GM15510 (cell line): ENCODE data around the gene FAM174C.
A peak's percentile ranks its signal among the peaks of the same experiment; 100 is the strongest.

Source experiments
- POLR2A ChIP-seq: IDR thresholded peaks from 3 replicates; pipeline ENCODE4 v1.6.1; 2011; ENCODE audit warnings: borderline replicate concordance; ENCODE audit not compliant: insufficient read length; ENCODE audit errors: extremely low read depth

Gene FAM174C

GRCh38 chr19:1261798-1262622 is 13.3 kb upstream of the FAM174C start:
- TF ChIP-seq POLR2A: no peak

- no peak for TF ChIP-seq POLR2A
Observed at GRCh38 chr19:1262623-1263123, 12.7 kb upstream of the FAM174C start.

- no peak for TF ChIP-seq POLR2A
Observed at GRCh38 chr19:1263188-1263587, 12.1 kb upstream of the FAM174C start.

DNA sequence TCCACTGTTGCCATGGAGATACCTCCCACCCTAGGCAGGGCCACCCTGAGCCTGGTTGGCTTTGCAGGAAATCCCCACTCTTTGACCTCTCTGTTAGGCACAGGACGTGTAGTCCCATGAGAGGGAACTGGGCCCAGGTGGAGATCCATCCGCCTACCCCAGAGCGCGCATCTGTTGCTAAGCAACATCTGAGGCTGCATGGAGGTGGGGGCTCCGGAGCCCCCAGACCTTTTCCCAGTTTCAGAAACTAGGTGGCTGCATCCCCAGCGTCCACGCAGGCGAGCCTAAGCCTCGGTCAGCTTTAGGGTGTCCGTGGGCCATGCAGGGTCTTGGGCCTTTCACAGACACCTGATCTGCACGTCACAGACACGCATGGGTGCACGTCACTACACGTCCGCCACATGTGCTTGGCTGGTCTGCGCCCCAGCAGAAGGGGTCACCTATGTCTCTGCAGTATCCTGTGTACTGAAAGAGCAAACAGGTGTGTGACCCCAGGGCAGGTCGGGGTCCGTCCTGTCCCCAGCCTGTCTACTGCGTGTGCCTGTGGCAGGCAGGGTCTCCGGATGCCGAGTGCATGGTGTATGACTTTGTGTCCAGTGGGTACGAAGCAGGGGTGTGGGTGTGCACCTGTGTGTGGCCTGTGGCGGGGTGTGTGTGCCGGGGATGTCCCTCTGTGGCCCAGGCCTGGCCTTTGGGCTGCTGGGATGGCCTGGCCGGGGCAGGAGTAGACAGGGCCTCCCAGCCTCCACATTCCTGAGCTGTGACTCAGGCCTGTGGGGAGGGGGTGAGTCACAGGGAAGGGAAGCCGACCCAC is 10.3 kb upstream of the FAM174C start:
- TF ChIP-seq POLR2A: no peak

DNA sequence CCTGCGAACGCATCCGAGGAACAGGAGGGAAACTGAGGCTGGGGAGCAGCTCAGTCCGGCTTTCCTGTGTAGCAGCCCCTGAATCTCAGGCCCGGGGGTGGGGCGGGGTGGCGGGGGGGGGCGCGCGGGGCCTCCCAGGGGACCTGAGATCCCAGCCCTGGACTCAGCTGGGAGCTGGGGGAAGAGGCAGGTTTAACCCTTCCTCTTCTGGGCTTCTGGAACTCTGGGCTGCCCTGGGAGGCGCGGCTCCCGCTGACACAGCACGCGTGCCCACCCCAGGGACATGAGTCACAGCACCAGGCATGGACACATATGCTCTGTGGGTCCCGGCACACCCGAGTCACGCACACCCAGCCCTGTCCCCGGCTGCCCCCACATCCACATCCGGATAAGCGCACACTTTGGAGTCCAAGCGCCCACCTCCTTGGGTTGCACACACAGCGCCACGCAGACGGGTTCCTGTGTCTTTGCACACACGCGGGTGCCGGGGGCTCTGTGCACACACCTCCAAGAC is 9.7 kb upstream of the FAM174C start:
- TF ChIP-seq POLR2A: no peak

DNA sequence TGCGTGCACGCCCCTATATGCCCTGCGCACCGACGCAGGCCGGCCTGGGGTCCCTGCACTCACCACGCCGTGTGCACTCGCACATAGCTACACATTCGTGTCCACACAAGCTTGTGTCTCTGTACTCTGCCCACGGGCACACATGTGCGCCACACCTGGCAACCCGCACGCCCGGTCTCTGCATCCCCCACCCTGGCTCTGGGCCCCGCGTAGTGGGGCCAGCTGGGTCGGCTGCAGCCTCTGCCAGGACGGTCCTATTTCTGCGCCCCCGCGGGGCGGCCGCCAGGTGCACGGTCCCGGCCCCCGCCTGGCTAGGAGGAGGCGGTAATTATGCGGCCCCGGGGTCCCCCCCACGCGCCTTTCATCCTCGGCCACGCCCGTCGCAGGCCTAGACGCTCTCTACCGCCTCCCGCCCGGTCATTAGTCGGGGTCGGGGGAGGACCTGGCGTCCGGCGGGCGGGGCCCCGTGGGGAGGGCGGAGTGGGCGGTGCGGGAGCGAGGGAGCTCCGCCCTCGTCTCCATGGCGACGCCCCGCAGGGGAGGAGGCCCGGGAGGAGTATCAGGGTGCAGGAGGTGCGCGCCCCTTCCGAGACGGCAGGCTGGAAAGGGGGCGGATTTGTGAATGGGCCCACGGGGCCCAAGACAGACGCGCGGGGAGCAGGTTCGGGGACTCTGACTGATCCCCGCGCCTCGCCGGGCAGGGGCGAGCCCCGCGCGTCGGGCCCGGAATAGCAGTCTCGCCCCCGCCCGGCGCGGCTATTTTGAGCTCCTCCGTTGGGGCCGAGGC is 9.0 kb upstream of the FAM174C start:
- TF ChIP-seq POLR2A: peak; percentile 11

DNA sequence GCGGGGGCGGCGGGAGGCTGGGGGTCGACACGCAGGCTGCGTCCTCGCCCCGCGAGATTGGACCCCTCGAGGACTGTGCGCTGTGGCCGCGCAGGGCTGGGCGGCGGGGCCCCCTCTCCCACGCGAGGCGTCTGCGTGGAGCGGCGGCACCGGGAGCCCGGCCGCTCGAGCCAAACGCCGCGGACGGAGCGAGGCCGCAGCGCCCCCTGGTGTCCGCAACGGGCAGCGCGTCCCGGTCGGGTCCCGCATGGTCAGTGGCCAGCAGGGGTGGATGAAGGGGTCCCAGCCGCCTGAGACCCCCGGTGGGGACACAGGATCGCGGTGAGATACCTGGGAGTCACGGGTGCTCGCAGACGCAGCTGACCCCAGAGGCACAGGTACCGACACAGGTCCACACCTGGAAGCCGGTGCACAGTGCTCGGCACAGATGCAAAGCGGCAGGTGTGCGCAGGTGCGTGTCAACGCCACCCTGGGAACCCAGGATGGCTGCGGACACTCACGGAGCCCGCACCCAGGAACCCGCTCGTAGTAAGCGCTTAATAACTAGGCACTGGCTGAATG is 8.3 kb upstream of the FAM174C start:
- TF ChIP-seq POLR2A: no peak

DNA sequence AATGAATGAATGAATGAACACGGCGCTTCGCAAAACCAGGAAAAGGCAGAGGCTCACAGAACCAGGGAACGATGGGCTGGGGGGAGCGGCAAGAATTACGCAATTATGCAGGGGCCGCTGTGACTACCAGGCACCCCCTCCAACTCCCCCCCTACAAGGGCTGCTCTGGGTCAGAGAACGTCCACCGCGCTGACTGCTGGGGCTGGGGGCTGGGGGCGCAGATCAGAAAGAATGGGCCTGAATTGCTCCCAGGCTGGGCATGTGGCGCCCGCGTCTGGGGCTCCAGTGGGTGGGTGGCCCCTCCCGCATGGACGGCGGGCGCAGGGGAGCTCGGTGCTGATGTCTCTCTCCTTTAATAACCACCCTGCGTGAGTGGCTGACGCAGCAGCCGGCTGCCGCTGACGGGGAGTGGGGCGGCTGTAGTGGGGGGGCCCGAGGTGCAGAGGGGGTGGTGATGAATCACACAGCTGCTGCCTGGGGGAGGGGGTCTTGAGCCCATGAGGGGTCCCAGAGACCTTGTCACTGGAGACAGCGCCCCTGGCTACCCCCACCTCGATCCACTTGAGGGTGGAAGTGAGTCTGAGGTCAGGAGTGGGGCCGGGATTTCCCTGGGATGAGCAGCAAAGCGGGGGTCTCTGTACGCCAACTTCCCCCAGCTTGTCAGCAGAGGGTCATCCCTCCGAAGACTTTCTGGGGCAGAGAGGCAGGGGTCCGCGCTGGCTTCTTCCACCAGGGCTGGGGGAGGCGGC is 7.7 kb upstream of the FAM174C start:
- TF ChIP-seq POLR2A: no peak

- no peak for TF ChIP-seq POLR2A
Observed at GRCh38 chr19:1268226-1269064, 6.9 kb upstream of the FAM174C start.

DNA sequence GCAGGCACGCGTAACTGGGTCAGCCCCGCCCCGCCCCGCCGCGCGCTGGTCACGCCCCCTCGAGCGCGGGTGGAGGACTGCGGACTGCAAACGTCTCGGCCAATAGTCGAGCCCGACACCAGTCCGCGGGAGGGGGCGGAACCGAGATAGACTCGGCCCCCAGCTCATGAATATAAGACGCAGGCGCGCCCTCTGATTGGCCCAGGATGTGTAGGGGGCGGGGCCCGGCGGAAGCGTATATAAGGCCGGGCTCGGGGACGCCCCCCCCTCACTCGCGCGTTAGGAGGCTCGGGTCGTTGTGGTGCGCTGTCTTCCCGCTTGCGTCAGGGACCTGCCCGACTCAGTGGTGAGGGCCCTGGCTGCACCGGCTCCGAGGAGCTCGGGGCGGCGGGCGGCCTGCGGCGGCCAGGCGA is 6.3 kb upstream of the FAM174C start, which contains the start of gene CIRBP:
Gene CIRBP, plus strand, starts transcription at position 268 of the 413 bp plus-strand sequence. CDS start 1,602 bp downstream, outside the sequence.
- TF ChIP-seq POLR2A: peak; percentile 100

GRCh38 chr19:1269478-1270212 is 5.7 kb upstream of the FAM174C start:
- TF ChIP-seq POLR2A: no peak
